Ecto neural progenitor cell (in vitro differentiated cells): ENCODE data around the gene NPIPB13.
"Not testable (repeated sequence)": the region's sequence is repeated elsewhere in the genome, so short reads cannot be mapped to it uniquely, and the experiment has no call there.

ENCODE experiments used
- DNase-seq: peaks from one replicate; pipeline ENCODE4 v3.0.0-alpha.2; 2018; ENCODE audit warnings: low spot score

NPIPB13 gene

DNA sequence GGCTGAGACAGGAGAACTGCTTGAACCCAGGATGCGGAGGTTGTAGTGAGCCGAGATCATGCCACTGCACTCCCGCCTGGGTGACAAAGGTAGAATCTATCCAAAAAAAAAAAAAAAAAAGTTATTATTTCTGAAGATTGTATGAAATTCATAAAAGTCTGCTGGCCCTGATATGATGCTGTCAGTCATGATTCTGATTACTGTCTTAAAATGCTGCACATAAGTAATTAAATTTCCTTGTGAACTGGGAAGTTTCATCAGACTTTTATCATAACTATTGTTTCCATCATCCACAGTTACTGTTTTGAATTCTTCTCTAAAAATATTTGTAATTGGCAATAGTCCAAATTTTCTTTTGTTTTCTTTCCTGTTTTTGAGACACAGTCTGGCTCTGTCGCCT is at the start of gene NPIPB13:
Gene NPIPB13, minus strand, starts transcription at position 101 of the 400 bp plus-strand sequence. CDS start 2,906 bp downstream, outside the sequence.
- not testable (repeated sequence) for DNase-seq

DNA sequence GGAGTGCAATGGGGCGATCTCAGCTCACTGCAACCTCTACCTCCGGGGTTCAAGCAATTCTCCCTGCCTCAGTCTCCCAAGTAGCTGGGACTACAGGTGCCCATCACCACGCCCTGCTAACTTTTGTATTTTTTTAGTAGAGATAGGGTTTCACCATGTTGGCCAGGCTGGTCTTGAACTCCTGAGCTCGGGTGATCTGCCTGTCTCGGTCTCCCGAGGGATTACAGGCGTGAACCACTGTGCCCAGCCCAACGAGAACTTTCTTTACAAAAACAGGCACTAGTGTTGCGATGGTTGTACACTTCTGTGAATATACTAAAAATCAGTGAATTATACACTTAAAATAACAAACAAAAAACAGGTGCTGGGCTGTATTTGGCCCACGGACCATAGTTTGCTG is 34.1 kb upstream of the NPIPB13 start:
- not testable (repeated sequence) for DNase-seq

DNA sequence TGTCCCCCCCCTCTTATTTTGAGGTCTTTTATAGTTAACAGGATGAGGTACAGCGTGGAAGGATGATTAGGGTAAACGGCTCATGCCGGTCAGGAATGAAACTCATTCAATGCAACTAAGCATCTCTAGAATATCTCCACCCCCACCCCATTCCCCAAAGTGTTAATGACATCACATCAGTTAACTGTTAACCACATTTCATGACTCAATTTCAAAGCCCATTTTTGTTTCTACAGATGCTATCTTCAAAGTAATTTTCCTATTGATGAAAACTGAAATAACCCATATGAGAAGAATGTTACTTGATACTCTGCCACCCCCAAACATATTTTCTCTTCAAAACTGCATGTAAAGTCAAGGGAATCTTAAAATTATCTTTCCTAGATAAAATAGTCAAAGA is 30.2 kb upstream of the NPIPB13 start:
- DNase-seq: not testable (repeated sequence)

DNA sequence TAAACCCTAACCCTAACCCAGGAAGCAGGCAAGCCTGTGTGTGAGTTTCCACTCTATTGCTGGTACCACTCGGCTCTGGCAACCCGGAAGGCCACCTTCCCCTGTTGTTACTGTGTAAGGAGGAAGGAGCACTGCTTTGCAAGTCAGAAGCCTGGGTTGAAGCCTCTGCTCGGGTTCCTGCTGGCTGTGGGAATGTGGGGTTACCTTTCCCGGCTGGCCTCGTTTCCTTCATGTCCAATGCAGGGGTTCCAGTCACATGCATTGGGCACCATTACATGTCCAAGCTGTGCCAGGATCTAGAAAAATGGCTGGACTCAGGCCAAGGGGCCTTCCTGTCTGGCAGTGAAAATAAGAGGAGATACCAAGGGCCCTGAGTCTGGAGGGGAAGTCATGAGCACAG is 31.2 kb downstream of the NPIPB13 start:
- not testable (repeated sequence) for DNase-seq

DNA sequence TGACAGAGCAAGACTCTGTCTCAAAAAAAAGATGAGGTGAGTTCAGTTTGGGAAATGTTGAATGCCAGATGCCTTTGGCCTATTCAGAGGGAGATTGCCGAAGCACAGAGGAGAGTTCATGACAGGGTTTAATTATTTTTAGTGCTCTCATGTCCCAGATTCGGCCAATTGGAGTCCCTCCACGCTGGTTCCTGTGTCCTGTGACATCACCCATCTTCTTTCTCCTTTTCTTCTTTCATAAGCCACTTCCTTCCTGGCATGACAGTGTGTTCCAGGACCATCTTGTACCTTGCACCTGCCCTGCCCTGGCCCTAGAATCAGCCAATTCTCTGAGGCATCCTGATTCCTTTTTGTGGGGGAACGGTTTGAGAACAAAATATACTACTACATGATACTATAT is 36.9 kb downstream of the NPIPB13 start:
- DNase-seq: not testable (repeated sequence)

DNA sequence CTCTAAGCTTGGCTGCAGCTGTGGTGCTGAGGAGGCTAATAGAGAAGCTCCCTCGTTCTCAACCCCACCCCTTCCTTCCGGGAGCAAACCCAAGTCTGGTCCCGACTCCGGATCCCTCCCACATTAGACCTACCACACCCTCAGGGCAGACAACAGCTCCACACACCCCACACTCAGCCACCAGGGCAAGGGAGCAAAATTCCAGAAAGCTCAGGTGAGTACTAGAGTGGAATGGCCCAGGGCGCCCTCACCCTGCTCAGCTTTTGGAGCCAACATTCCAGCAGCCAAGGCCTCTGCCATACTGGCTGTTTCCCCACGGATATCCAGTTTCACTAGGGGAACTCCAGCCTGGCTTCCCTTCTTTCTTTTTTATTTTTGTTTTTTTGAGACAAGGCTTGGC is 39.2 kb downstream of the NPIPB13 start:
- not testable (repeated sequence) for DNase-seq

DNA sequence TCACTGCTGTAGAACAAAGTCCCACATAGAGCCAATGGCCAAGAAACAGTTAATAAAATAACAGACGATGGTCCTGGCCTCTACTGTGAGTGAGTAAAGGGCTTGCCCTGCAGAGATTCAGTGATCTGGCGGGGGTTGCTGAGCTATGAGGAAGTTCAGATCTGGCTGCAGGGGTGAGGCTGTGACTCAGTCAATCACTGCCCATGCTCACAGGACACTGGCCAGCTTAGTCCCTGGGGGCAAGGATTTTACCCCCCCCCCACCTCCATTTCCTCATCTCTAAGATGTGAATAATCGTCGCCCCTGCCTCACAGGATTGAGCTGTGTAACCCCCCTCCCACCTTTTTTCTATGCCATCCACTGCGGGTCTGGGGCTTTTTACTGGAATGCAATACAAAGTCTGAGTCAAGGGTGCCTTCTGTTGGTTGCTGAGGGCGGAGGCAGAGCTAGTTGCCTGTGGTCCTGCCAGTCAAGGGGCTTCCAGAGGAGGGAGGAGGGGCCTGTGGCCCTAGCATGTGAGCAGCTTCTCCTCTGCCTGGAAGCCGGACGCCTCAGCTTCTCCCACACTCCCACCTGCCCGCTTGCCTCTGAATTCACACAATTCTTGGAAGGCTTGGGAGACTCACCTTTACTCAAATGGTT is 41.1 kb downstream of the NPIPB13 start:
- not testable (repeated sequence) for DNase-seq

DNA sequence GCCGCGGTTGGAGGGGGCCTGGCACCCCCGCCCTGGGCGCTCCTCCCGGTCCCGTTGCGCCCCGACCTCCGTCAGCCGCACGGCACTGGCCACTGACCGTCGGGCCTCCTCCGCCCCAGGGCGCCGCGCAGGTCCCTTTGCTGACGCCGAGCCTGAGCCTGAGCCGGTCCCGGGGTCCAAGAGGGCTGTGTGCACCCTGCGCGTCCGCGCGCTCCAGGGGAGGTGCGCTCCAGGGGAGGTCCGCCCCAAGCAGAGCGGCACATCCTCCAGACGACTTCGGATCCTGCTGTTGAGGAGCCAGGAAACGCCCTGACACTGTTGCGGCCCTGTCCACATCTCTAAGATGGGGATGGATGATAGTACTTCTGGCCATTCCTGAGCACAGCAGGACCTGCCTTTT is 42.0 kb downstream of the NPIPB13 start:
- not testable (repeated sequence) for DNase-seq

DNA sequence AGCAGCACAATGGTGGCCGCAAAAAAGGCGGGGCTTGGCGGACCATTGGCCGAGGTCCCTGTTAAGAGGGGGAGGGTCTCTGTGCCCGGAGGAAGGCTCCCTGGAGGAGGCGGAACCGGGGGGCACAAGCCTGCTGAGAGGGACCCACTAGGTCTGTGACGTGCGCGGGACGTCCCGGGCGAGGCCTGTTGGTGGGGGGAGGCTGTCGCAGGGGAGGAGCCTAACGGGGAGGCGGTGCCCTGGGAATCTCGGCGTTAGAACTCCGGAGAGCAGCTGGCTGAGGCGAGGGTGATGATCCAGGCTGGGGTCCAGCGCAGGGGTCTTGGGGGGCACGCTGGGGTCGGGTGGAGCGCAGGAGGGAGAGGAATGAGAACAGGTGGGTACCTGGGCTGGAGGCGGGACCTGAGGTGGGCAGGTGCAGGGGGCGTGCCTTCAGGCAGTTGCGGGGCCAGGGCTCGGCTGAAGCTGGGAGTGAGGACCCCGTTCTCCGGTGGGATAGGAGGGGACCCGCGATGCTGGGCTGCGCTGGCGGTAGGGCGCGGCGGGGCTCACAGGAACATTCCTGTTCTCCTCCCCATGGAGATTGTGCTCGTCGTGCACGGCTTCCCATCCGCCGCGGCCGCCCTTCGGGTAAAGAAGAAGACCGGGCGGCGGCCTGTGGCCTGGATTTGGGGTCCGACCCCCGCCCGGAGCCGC is 42.6 kb downstream of the NPIPB13 start:
- DNase-seq: not testable (repeated sequence)

DNA sequence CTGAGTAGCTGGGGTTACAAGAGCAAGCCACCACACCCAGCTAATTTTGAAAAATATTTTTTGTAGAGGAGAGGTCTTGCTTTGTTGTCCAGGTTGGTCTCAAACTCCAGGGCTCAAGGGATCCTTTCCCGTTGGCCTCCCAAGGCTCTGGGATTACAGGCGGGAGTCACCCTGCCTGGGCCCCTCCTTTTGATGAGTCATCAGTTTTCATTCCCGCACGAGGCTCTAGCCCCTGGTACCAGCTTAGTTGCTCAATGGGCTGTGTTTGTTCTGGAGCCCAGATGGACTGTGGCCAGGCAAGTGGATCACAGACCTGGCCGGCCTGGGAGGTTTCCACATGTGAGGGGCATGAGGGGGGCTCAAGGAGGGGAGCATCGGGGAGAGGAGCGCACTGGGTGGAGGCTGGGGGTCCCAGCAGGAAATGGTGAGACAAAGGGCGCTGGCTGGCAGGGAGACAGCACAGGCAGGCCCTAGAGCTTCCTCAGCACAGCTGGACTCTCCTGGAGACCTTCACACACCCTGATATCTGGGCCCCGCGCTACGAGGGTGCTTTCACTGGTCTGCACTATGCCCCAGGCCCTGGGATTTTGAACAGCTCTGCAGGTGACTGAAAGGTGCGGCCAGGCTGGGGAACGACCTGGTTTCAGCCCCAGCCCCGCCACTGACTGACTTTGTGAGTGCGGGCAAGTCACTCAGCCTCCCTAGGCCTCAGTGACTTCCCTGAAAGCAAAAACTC is 48.5 kb downstream of the NPIPB13 start:
- not testable (repeated sequence) for DNase-seq

DNA sequence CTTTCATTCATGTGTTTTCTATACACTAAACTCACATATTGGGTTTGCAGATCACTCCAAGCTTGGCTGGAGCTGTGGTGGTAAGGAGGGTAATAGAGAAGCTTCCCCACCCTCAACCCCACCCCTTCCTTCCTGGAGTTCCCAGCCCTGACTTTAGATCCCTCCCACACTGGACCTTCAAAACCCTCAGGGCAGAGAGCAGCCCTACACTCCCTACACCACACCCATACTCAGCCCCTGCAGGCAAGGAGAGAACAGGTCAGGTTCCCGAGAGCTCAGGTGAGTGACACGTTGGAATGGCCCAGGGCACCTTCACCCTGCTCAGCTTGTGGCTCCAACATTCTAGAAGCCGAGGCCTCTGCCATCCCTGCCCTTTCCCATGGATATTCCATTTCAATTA is 49.2 kb downstream of the NPIPB13 start, which contains the start of gene SULT1A3:
Gene SULT1A3, plus strand, starts transcription at position 207 of the 400 bp plus-strand sequence. CDS start 1,474 bp downstream, outside the sequence.
- not testable (repeated sequence) for DNase-seq
